Stimulated activated CD8-positive, alpha-beta memory T cell treated with anti-CD3 and anti-CD28 coated beads, Interleukin-4, amount 100 ng/mL, for 4 hours (primary cell): ENCODE data around the gene KRTAP12-4.
A peak's percentile ranks its signal among the peaks of the same experiment; 100 is the strongest.
"Not testable (repeated sequence)": the region's sequence is repeated elsewhere in the genome, so short reads cannot be mapped to it uniquely, and the experiment has no call there.

Experiments used
- DNase-seq, 2 donors: peaks; one replicate each; pipeline ENCODE4 v3.0.0-alpha.2; 2020; ENCODE audit warnings: low read depth in 2 of 2, low spot score in 1 of 2

KRTAP12-4 gene

GRCh38 chr21:44637018-44637850 is 17.2 kb downstream of the KRTAP12-4 start, which contains the start of gene KRTAP10-10:
TSS of gene KRTAP10-10 (plus strand) at chr21:44637356. CDS start at chr21:44637418, 62 bp downstream.
- no peak for DNase-seq

GRCh38 chr21:44636209-44637017 is 18.0 kb downstream of the KRTAP12-4 start:
- no peak for DNase-seq

- DNase-seq, result no peak
Observed at GRCh38 chr21:44632067-44632466, 22.4 kb downstream of the KRTAP12-4 start.

- DNase-seq, result no peak
Observed at GRCh38 chr21:44630440-44630839, 24.0 kb downstream of the KRTAP12-4 start.

GRCh38 chr21:44628707-44629391 is 25.6 kb downstream of the KRTAP12-4 start:
- DNase-seq, result no peak

GRCh38 chr21:44627831-44628233 is 26.6 kb downstream of the KRTAP12-4 start:
- DNase-seq, result not testable (repeated sequence)

GRCh38 chr21:44627181-44627822 is 27.2 kb downstream of the KRTAP12-4 start:
- not testable (repeated sequence) for DNase-seq

- DNase-seq, result no peak
Observed at GRCh38 chr21:44626673-44627143, 27.8 kb downstream of the KRTAP12-4 start, which contains the start of gene KRTAP10-9. TSS of gene KRTAP10-9 (plus strand) at chr21:44627093. CDS start at chr21:44627172, 79 bp downstream.

- DNase-seq, result no peak
Observed at GRCh38 chr21:44626262-44626661, 28.2 kb downstream of the KRTAP12-4 start.

GRCh38 chr21:44625756-44626155 is 28.7 kb downstream of the KRTAP12-4 start:
- no peak for DNase-seq

GRCh38 chr21:44623575-44623974 is 30.9 kb downstream of the KRTAP12-4 start:
- no peak for DNase-seq

- no peak for DNase-seq
Observed at GRCh38 chr21:44619886-44620285, 34.6 kb downstream of the KRTAP12-4 start.

- DNase-seq, result peak; percentile 31 to 38
Observed at GRCh38 chr21:44618909-44619308, 35.5 kb downstream of the KRTAP12-4 start.

- no peak for DNase-seq
Observed at GRCh38 chr21:44618504-44618903, 36.0 kb downstream of the KRTAP12-4 start.

GRCh38 chr21:44617071-44617501 is 37.4 kb downstream of the KRTAP12-4 start:
- DNase-seq, result no peak

GRCh38 chr21:44616591-44616926 is 37.9 kb downstream of the KRTAP12-4 start:
- no peak for DNase-seq

- DNase-seq, result no peak
Observed at GRCh38 chr21:44615911-44616590, 38.4 kb downstream of the KRTAP12-4 start.

GRCh38 chr21:44615466-44615865 is 39.0 kb downstream of the KRTAP12-4 start:
- DNase-seq, result no peak

- no peak for DNase-seq
Observed at GRCh38 chr21:44614961-44615391, 39.5 kb downstream of the KRTAP12-4 start.

- DNase-seq, result no peak
Observed at GRCh38 chr21:44614161-44614631, 40.3 kb downstream of the KRTAP12-4 start.
